HCT116 (cell line): ENCODE data around the gene ARMH3. TPM values are rescaled to one million over a fixed set of nuclear protein-coding genes. Genes with fewer than 3 reads are reported as not detected.

ENCODE experiments used
- ATAC-seq: fragments of 200-7000 bp; cut with Tn5 transposase; 2 replicates; pipeline ENCODE4 v1.9.1; 2020; ENCODE audit warnings: mild to moderate bottlenecking, moderate library complexity
- BruUV-seq: library from RNA; stranded (reverse); fragments of 400-500 nt; replicated peaks from 2 replicates; lab custom pipeline; 2021; lab: Mats Ljungman, UMichigan
- CTCF ChIA-PET: fragments of 300-600 bp; sonication (Branson Sonifier 250); formaldehyde crosslinking; loops from one replicate; lab custom pipeline; 2021; ENCODE audit warnings: antibody characterized with exemption; lab: Charles Lee
- POLR2A ChIA-PET: fragments of 300-600, 350-600 bp; sonication (Branson Sonifier 250); formaldehyde crosslinking; loops from one replicate; lab custom pipeline; 2021; ENCODE audit warnings: antibody characterized with exemption; lab: Charles Lee
- RAD21 ChIA-PET, 2 experiments: fragments of 300-600 bp; sonication (Branson Sonifier 250); formaldehyde crosslinking; loops; one replicate each; lab custom pipeline; 2023; ENCODE audit warnings: low total read pairs in 2 of 2; ENCODE audit not compliant: uncharacterized antibody in 2 of 2, unreplicated experiment in 2 of 2, low non-redundant PET in 1 of 2; lab: Charles Lee
- DNase-seq: peaks from one replicate; pipeline ENCODE4 v3.0.0-alpha.2; 2010; ENCODE audit warnings: low read depth, low spot score
- H2AFZ ChIP-seq: fragments of 200-600 bp; shearing (Covaris generic), sonication (generic); 2 replicates; pipeline ENCODE4 v1.6.1; 2017; ENCODE audit warnings: low read depth, mixed run types, mixed read lengths, antibody characterized with exemption, low read length; ENCODE audit not compliant: poor library complexity, severe bottlenecking
- H3K27ac ChIP-seq: 2 replicates; pipeline ENCODE4 v1.5.1; 2012; ENCODE audit warnings: low read depth, low read length
- H3K27me3 ChIP-seq: fragments of 200-600 bp; sonication (generic); 2 replicates; pipeline ENCODE4 v1.6.1; 2016; ENCODE audit warnings: mixed run types, low read length, mixed read lengths; ENCODE audit not compliant: insufficient read depth
- H3K36me3 ChIP-seq, 2 experiments: fragments of 200-500 bp in 1 of 2; fragments of 200-600 bp in 1 of 2; sonication (Bioruptor generic) in 1 of 2; sonication (generic) in 1 of 2; 2 replicates each; pipeline versions ENCODE4 v1.5.1 to v1.6.1; 2014 to 2016; ENCODE audit warnings: low read length in 2 of 2, inconsistent platforms in 1 of 2, mixed read lengths in 1 of 2, mixed run types in 1 of 2; ENCODE audit not compliant: insufficient read depth in 2 of 2, control insufficient read depth in 1 of 2
- H3K4me1 ChIP-seq, 2 experiments: fragments of 200-600 bp in 1 of 2; sonication (generic) in 1 of 2; 2 replicates each; pipeline versions ENCODE4 v1.5.1 to v1.6.1; 2012 to 2017; ENCODE audit warnings: low read length in 2 of 2, inconsistent platforms in 1 of 2, mild to moderate bottlenecking in 1 of 2, mixed read lengths in 1 of 2, mixed run types in 1 of 2, moderate library complexity in 1 of 2; ENCODE audit not compliant: insufficient read depth in 2 of 2, control insufficient read depth in 1 of 2
- H3K4me2 ChIP-seq: fragments of 200-600 bp; sonication (generic); 2 replicates; pipeline ENCODE4 v1.6.1; 2017; ENCODE audit warnings: mixed run types, low read length, mixed read lengths
- H3K4me3 ChIP-seq, 2 experiments: fragments of 200-600 bp in 1 of 2; sonication (generic) in 1 of 2; replicated peaks in 1 of 2; 2 replicates each; pipeline ENCODE4 v1.5.1; 2011 to 2016; ENCODE audit warnings: low read length in 2 of 2, control low read depth in 1 of 2, low read depth in 1 of 2, mild to moderate bottlenecking in 1 of 2, mixed read lengths in 1 of 2, mixed run types in 1 of 2
- H3K79me2 ChIP-seq: fragments of 200-600 bp; sonication (generic); 2 replicates; pipeline ENCODE4 v1.6.1; 2017; ENCODE audit warnings: mild to moderate bottlenecking, mixed run types, low read length, moderate library complexity, mixed read lengths; ENCODE audit not compliant: insufficient read depth
- H3K9ac ChIP-seq: fragments of 200-600 bp; sonication (generic); 2 replicates; pipeline ENCODE4 v1.6.1; 2016; ENCODE audit warnings: low read length, mixed read lengths
- H3K9me2 ChIP-seq: fragments of 200-600 bp; sonication (generic), shearing (Covaris generic); 2 replicates; pipeline ENCODE4 v1.6.1; 2017; ENCODE audit warnings: mixed run types, mild to moderate bottlenecking, moderate library complexity; ENCODE audit not compliant: insufficient read depth
- H3K9me3 ChIP-seq, 2 experiments: fragments of 200-500 bp in 1 of 2; fragments of 200-600 bp in 1 of 2; sonication (Bioruptor generic) in 1 of 2; sonication (generic) in 1 of 2; 2 replicates each; pipeline ENCODE4 v1.6.1; 2014 to 2017; ENCODE audit warnings: low read length in 2 of 2, mixed read lengths in 2 of 2, inconsistent platforms in 1 of 2, low read depth in 1 of 2, mild to moderate bottlenecking in 1 of 2, mixed run types in 1 of 2, moderate library complexity in 1 of 2; ENCODE audit not compliant: control insufficient read depth in 1 of 2, insufficient read depth in 1 of 2
- H4K20me1 ChIP-seq: fragments of 200-600 bp; sonication (generic), shearing (Covaris generic); 2 replicates; pipeline ENCODE4 v1.6.1; 2017; ENCODE audit warnings: mixed run types, mild to moderate bottlenecking, moderate library complexity; ENCODE audit not compliant: insufficient read depth
- ATF3 ChIP-seq: IDR thresholded peaks from 2 replicates; pipeline ENCODE4 v1.6.1; 2012
- CBX3 ChIP-seq: IDR thresholded peaks from 2 replicates; pipeline ENCODE4 v1.6.1; 2012; ENCODE audit warnings: low read depth
- CEBPB ChIP-seq: IDR thresholded peaks from 2 replicates; pipeline ENCODE4 v1.6.1; 2012; ENCODE audit warnings: low read depth
- CTCF ChIP-seq, 3 experiments: fragments of 200-600 bp in 1 of 3; sonication (generic) in 1 of 3; IDR thresholded peaks in 2 of 3; conservative IDR thresholded peaks in 1 of 3; 2 replicates each; pipeline ENCODE4 v1.5.1; 2012 to 2017; ENCODE audit warnings: low read depth in 2 of 3, low read length in 2 of 3, antibody characterized with exemption in 1 of 3, borderline replicate concordance in 1 of 3, control low read depth in 1 of 3, mild to moderate bottlenecking in 1 of 3, mixed read lengths in 1 of 3, mixed run types in 1 of 3, moderate library complexity in 1 of 3; ENCODE audit not compliant: insufficient read depth in 1 of 3
- EGR1 ChIP-seq: IDR thresholded peaks from 2 replicates; pipeline ENCODE4 v1.6.1; 2012; ENCODE audit warnings: low read depth
- EZH2 ChIP-seq: fragments of 200-600 bp; sonication (generic); IDR thresholded peaks from 2 replicates; pipeline ENCODE4 v1.6.1; 2017; ENCODE audit warnings: antibody characterized with exemption, mixed run types
- EZH2phosphoT487 ChIP-seq: fragments of 200-600 bp; IDR thresholded peaks from 2 replicates; pipeline ENCODE4 v1.6.1; 2018; ENCODE audit warnings: antibody characterized with exemption, borderline replicate concordance
- FOSL1 ChIP-seq: IDR thresholded peaks from 2 replicates; pipeline ENCODE4 v1.6.1; 2012; ENCODE audit warnings: low read depth
- JUND ChIP-seq: IDR thresholded peaks from 2 replicates; pipeline ENCODE4 v1.6.1; 2012
- MAX ChIP-seq: IDR thresholded peaks from 2 replicates; pipeline ENCODE4 v1.6.1; 2012
- POLR2A ChIP-seq: IDR thresholded peaks from 2 replicates; pipeline ENCODE4 v1.7.0; 2011; ENCODE audit warnings: borderline replicate concordance; ENCODE audit not compliant: insufficient read depth, insufficient read length; ENCODE audit errors: extremely low read depth
- POLR2AphosphoS5 ChIP-seq: IDR thresholded peaks from 2 replicates; pipeline ENCODE4 v1.6.1; 2011; ENCODE audit warnings: mild to moderate bottlenecking, low read depth, low read length, moderate library complexity
- REST ChIP-seq: IDR thresholded peaks from 2 replicates; pipeline ENCODE4 v1.6.1; 2012; ENCODE audit warnings: low read depth
- SIN3A ChIP-seq: IDR thresholded peaks from 2 replicates; pipeline ENCODE4 v1.6.1; 2012; ENCODE audit warnings: low read depth
- SRF ChIP-seq: IDR thresholded peaks from 2 replicates; pipeline ENCODE4 v1.6.1; 2012; ENCODE audit warnings: low read depth
- TCF7L2 ChIP-seq: IDR thresholded peaks from 2 replicates; pipeline ENCODE4 v1.7.0; 2011; ENCODE audit warnings: borderline replicate concordance, inconsistent platforms; ENCODE audit not compliant: insufficient read depth, insufficient read length; ENCODE audit errors: extremely low read depth
- ZNF274 ChIP-seq: fragments of 200-500 bp; sonication (Bioruptor generic); IDR thresholded peaks from 2 replicates; pipeline ENCODE4 v1.6.1; 2014; ENCODE audit warnings: mild to moderate bottlenecking, low read depth, low read length, inconsistent platforms
- intact Hi-C: fragments of 100-400 bp; cut with micrococcal nuclease; formaldehyde crosslinking; loops from 2 replicates; pipeline ENCODE4 v1.10.0; 2022
- total RNA-seq: library from RNA; stranded (reverse); gene quantifications from one replicate; pipeline ENCODE4 v1.2.1, GENCODE V29; 2021; ENCODE audit not compliant: unreplicated experiment

ARMH3 gene
- total RNA-seq, 1 experiment from 2014 or later = 30.4 TPM

GRCh38 chr10:101818119-101818871 lies 237.7 kb downstream of the ARMH3 start, which contains the start of gene OGA (continued):
- TF ChIP-seq EZH2phosphoT487 (no peak), POLR2A (peak; percentile 90), JUND (no peak), ATF3 (no peak), SRF (no peak)

- H3K36me3 ChIP-seq = peaks cover 10% of the 10 kb centered on the region in 2 experiments; a peak in 3 of 4 replicates
- peaks cover 26% of the 10 kb centered on the region; the same call in 1 of the 2 replicates for H4K20me1 ChIP-seq
- ATAC-seq (peak; percentile 47), DNase-seq (peak; percentile 83)
- ChIA-PET RAD21 (interaction anchor here (0.7 to 2.0 kb wide), 4 partner anchors 22 to 897 kb away, joined by 3 to 9 read pairs (median 7); no protein-coding TSS in a partner anchor), CTCF (interaction anchor here (0.7 to 2.0 kb wide), 11 partner anchors 10 to 603 kb away, joined by 3 to 19 read pairs (median 5); no protein-coding TSS in a partner anchor), POLR2A (interaction anchor here (0.5 to 1.9 kb wide), 8 partner anchors 8 to 825 kb away, joined by 3 to 10 read pairs (median 5); partner anchors contain the start of gene NPM3)
- H3K27ac ChIP-seq = peak overlapping the region; percentile 81
- no TSS peak for BruUV-seq
- H3K9me3 ChIP-seq = no peaks in the 10 kb centered on the region
- peak overlapping the region; percentile 97 for H3K9ac ChIP-seq
- H3K27me3 ChIP-seq = no peaks in the 10 kb centered on the region
- peaks cover 18 to 31% of the 10 kb centered on the region in 2 experiments for H3K4me1 ChIP-seq
- peak overlapping the region; percentile 87 for H3K4me2 ChIP-seq
- no peak overlapping the region for H2AFZ ChIP-seq
- intact Hi-C loops = loop anchor here (5.0 kb wide), 1 partner anchor 35 kb away; the partner anchor contains the start of gene NPM3
- H3K9me2 ChIP-seq = no peaks in the 10 kb centered on the region
- peaks cover 72% of the 10 kb centered on the region for H3K79me2 ChIP-seq
- peak overlapping the region; percentile 87 to 96 for H3K4me3 ChIP-seq
- TF ChIP-seq POLR2AphosphoS5 (peak; percentile 63), ZNF274 (no peak), EZH2 (no peak), REST (no peak), CTCF (IDR thresholded peaks at IDR 0.05 in 2 of 3, conservative IDR thresholded peaks at IDR 0.05 in 1 of 3; ENCODE audit: borderline replicate concordance in 1 of 3, insufficient read depth in 1 of 3, low read depth in 2 of 3, low read length in 2 of 3) (no peak), MAX (no peak), FOSL1 (no peak), TCF7L2 (peak; percentile 10), CEBPB (no peak), POLR2A (peak; percentile 79), SIN3A (no peak), EGR1 (no peak), CBX3 (no peak)
Observed at GRCh38 chr10:101817337-101818118, 238.4 kb downstream of the ARMH3 start.
